ENCODE results near the gene ZNF592. TPM values are rescaled to one million over a fixed set of nuclear protein-coding genes. Genes with fewer than 3 reads are reported as not detected.

ZNF592 gene
- total and polyA plus RNA-seq, 2 of the 13 experiments (the other 11 are each of a cell fraction or from before 2014, with no cell fraction given): 8.2 to 9.8 TPM

- TF ChIP-seq ZNF646 (CRISPR knock-in tag; IDR thresholded peaks at IDR 0.05) (no peak), TEAD3 (CRISPR knock-in tag; optimal IDR thresholded peaks at IDR 0.05; ENCODE audit: borderline replicate concordance) (peak; percentile 51), SALL1 (CRISPR knock-in tag; IDR thresholded peaks at IDR 0.05) (no peak), ZNF652 (CRISPR knock-in tag; IDR thresholded peaks at IDR 0.05; ENCODE audit: borderline replicate concordance, low read depth) (no peak), WIZ (CRISPR knock-in tag; IDR thresholded peaks at IDR 0.05) (no peak), KDM1A (CRISPR knock-in tag; IDR thresholded peaks at IDR 0.05) (no peak), ELF1 (CRISPR knock-in tag; IDR thresholded peaks at IDR 0.05) (0 out of 2 replicates have a peak, but pooled peaks have one; percentile 15), ZZZ3 (CRISPR knock-in tag; IDR thresholded peaks at IDR 0.05; ENCODE audit: borderline replicate concordance) (no peak), NCOR1 (IDR thresholded peaks at IDR 0.05; ENCODE audit: borderline replicate concordance, low read length) (no peak), HMGXB3 (CRISPR knock-in tag; IDR thresholded peaks at IDR 0.05; ENCODE audit: borderline replicate concordance) (no peak), HOXA5 (CRISPR knock-in tag; IDR thresholded peaks at IDR 0.05) (no peak)
- TF ChIP-seq, protein P1, sequence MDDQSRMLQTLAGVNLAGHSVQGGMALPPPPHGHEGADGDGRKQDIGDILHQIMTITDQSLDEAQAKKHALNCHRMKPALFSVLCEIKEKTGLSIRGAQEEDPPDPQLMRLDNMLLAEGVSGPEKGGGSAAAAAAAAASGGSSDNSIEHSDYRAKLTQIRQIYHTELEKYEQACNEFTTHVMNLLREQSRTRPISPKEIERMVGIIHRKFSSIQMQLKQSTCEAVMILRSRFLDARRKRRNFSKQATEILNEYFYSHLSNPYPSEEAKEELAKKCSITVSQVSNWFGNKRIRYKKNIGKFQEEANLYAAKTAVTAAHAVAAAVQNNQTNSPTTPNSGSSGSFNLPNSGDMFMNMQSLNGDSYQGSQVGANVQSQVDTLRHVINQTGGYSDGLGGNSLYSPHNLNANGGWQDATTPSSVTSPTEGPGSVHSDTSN (CRISPR knock-in tag; IDR thresholded peaks at IDR 0.05; ENCODE audit: borderline replicate concordance): no peak
- TF ChIP-seq, protein P2, sequence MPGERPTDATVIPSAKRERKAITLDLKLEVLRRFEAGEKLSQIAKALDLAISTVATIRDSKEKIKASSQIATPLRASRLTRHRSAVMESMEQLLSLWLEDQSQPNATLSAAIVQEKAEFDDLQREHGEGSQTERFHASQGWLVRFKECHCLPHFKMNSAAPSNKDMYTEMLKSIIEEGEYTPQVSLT (CRISPR knock-in tag; IDR thresholded peaks at IDR 0.05; ENCODE audit: borderline replicate concordance, low read depth): no peak
- TF ChIP-seq, protein P3, sequence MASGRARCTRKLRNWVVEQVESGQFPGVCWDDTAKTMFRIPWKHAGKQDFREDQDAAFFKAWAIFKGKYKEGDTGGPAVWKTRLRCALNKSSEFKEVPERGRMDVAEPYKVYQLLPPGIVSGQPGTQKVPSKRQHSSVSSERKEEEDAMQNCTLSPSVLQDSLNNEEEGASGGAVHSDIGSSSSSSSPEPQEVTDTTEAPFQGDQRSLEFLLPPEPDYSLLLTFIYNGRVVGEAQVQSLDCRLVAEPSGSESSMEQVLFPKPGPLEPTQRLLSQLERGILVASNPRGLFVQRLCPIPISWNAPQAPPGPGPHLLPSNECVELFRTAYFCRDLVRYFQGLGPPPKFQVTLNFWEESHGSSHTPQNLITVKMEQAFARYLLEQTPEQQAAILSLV (CRISPR knock-in tag; IDR thresholded peaks at IDR 0.05; ENCODE audit: borderline replicate concordance): no peak
Observed at GRCh38 chr15:84844964-84845363, 96.6 kb downstream of the ZNF592 start (continued).
